WI38 (cell line): Measurements from ENCODE around the gene MVK.

Experiments
- H3K4me3 ChIP-seq: 2 replicates; pipeline ENCODE4 v1.5.1; 2011; ENCODE audit warnings: low read depth, mild to moderate bottlenecking, control low read depth, low read length
- TF ChIP-seq, protein P1 (sequence below): IDR thresholded peaks from 2 replicates; pipeline ENCODE4 v1.5.1; 2012; ENCODE audit warnings: low read depth, mild to moderate bottlenecking, control low read depth, low read length

Gene MVK

GRCh38 chr12:109553906-109554500, 19.6 kb upstream of the MVK start:
- H3K4me3 ChIP-seq, result no peak overlapping the region
- TF ChIP-seq, protein P1, sequence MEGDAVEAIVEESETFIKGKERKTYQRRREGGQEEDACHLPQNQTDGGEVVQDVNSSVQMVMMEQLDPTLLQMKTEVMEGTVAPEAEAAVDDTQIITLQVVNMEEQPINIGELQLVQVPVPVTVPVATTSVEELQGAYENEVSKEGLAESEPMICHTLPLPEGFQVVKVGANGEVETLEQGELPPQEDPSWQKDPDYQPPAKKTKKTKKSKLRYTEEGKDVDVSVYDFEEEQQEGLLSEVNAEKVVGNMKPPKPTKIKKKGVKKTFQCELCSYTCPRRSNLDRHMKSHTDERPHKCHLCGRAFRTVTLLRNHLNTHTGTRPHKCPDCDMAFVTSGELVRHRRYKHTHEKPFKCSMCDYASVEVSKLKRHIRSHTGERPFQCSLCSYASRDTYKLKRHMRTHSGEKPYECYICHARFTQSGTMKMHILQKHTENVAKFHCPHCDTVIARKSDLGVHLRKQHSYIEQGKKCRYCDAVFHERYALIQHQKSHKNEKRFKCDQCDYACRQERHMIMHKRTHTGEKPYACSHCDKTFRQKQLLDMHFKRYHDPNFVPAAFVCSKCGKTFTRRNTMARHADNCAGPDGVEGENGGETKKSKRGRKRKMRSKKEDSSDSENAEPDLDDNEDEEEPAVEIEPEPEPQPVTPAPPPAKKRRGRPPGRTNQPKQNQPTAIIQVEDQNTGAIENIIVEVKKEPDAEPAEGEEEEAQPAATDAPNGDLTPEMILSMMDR, result no peak

DNA sequence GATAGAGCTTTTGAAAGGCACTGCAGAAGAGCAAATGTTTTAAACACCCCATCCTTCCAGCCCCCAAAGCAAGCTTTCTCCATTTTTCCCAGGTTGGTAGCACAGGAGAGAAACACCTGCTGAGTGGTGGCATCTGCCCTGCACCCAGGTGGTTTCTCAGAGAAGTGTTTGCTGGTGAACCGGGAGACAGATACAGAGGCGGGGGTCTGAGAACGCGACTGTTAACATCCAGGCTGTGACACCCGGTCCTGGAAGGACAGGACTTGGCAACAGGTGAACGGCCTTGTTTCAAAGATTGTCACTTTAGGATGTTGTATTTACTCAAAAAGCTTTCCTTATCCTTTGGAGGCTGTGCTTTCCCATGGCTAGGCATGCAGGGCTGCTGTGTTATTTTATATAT, 18.8 kb upstream of the MVK start:
- H3K4me3 ChIP-seq, result no peak overlapping the region
- TF ChIP-seq, protein P1, result no peak

DNA sequence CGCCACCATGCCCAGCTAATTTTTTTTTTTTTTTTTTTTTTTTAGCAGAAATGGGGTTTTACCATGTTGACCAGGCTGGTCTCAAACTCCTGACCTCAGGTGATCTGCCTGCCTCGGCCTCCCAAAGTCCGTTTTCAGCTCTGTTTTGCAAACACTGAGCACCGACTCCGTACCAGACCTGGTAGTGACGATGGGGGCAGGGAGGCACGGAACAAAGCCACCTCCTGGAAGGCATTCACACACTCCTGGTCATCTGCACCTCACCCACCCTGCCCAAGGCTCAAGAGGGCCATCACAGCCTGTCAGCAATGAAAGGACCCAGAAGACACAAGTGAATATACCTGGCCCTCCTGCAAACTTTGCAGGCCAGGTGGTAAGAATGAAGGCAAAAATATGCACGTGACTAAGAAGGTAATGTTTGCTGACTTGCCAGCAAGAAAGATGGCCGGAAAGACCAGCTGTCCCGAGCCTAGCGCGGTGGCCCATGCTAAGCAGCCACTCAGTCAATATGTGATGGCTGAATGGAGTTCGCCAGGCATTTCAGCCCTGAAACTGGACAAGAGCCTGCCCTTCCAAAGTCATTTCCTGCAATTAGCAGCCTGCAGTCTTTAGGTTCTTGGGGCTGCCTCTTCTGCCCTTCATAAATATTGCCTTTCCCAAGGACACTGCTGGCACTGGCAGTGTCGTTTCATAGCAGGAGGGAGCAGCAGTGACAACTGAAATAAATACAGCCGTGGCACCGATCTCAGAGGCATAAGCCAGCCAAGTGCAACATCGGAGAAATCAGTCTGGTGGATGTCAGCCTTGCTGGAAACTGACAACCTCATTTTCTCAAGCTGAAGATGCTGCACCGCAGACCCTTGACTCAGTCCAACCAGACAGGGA, 17.9 kb upstream of the MVK start:
- H3K4me3 ChIP-seq, result no peak overlapping the region
- TF ChIP-seq, protein P1, result no peak

GRCh38 chr12:109557200-109557599, 16.4 kb upstream of the MVK start:
- TF ChIP-seq, protein P1, result no peak

GRCh38 chr12:109557805-109558204, 15.8 kb upstream of the MVK start:
- no peak overlapping the region for H3K4me3 ChIP-seq
- TF ChIP-seq, protein P1, result no peak

More at GRCh38 chr12:109557200-109557599, 16.4 kb upstream of the MVK start:
- H3K4me3 ChIP-seq, result no peak overlapping the region

- TF ChIP-seq, protein P1, result no peak
- H3K4me3 ChIP-seq, result no peak overlapping the region
Observed at GRCh38 chr12:109558374-109559199, 15.0 kb upstream of the MVK start.
